ENCODE data around the gene PRKN. TPM values are rescaled to one million over a fixed set of nuclear protein-coding genes. Genes with fewer than 3 reads are reported as not detected.

The PRKN gene
- total RNA-seq, 1 donor from 2014 or later = 0.79 TPM

DNA sequence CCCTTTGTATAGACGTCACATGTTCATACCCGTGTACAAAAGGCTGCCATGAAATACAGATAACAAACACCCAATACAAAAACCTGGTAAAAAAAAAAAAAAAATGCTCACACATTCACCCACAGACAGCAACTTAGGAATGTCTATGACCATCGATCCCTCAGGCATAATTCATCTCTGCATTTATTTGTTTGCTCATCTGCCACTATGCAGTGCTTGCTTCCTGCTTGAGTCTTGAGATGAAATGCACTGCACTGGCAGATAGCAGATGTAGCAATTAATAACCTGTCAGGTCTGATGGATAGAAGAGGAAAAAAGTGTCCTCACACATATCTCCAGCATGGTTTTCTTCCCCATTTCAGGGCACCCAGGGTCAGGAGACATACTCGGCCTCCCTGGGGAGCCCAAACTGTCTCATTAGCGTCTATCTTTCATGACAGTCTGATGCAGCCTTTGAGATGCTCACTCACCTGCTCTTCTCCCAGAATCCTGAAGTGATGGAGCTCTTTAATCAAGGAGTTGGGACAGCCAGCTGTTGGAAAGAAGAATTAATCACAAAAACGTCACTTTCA is 1158.6 kb downstream of the PRKN start:
- DNase-seq (ENCODE audit: low read depth) (no peak), FAIRE-seq (no peak)
- TF ChIP-seq, protein P1, sequence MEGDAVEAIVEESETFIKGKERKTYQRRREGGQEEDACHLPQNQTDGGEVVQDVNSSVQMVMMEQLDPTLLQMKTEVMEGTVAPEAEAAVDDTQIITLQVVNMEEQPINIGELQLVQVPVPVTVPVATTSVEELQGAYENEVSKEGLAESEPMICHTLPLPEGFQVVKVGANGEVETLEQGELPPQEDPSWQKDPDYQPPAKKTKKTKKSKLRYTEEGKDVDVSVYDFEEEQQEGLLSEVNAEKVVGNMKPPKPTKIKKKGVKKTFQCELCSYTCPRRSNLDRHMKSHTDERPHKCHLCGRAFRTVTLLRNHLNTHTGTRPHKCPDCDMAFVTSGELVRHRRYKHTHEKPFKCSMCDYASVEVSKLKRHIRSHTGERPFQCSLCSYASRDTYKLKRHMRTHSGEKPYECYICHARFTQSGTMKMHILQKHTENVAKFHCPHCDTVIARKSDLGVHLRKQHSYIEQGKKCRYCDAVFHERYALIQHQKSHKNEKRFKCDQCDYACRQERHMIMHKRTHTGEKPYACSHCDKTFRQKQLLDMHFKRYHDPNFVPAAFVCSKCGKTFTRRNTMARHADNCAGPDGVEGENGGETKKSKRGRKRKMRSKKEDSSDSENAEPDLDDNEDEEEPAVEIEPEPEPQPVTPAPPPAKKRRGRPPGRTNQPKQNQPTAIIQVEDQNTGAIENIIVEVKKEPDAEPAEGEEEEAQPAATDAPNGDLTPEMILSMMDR (IDR thresholded peaks at IDR 0.05; ENCODE audit: insufficient read depth, low read length, severe bottlenecking) = no peak

GRCh38 chr6:161564952-161565351 is 1162.6 kb downstream of the PRKN start:
- Histone ChIP-seq H3K4me3 (ENCODE audit: low read depth, low read length) (no peak overlapping the region), H3K27me3 (ENCODE audit: control insufficient read depth, insufficient read depth, low read length) (no peaks in the 10 kb centered on the region), H3K36me3 (ENCODE audit: control insufficient read depth, insufficient read depth, low read length) (no peaks in the 10 kb centered on the region)
- FAIRE-seq (no peak), DNase-seq (ENCODE audit: low read depth) (no peak)
- TF ChIP-seq, protein P1 (IDR thresholded peaks at IDR 0.05; ENCODE audit: insufficient read depth, low read length, severe bottlenecking) = no peak

More for the DNA sequence above, 1158.6 kb downstream of the PRKN start:
- H3K27me3 ChIP-seq (ENCODE audit: control insufficient read depth, insufficient read depth, low read length) = no peaks in the 10 kb centered on the region
- no peaks in the 10 kb centered on the region for H3K36me3 ChIP-seq (ENCODE audit: control insufficient read depth, insufficient read depth, low read length)
- no peak overlapping the region for H3K4me3 ChIP-seq (ENCODE audit: low read depth, low read length)

DNA sequence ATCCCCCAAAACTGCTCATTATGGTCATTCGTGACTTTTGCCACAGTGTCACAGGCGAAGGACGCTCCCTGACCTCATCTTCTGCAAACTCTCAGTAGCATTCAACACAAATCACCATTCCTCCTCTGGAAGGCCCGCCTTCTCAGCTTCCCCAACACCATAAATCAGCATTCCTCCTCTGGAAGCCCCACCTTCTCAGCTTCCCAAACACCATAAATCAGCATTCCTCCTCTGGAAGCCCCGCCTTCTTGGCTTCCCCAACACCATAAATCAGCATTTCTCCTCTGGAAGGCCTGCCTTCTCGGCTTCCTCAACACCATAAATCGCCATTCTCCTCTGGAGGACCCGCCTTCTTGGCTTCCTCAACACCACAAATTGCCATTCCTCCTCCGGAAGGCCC is 1165.7 kb downstream of the PRKN start:
- DNase-seq (ENCODE audit: low read depth) (no peak), FAIRE-seq (no peak)
- Histone ChIP-seq H3K36me3 (ENCODE audit: control insufficient read depth, insufficient read depth, low read length) (no peaks in the 10 kb centered on the region), H3K27me3 (ENCODE audit: control insufficient read depth, insufficient read depth, low read length) (no peaks in the 10 kb centered on the region), H3K4me3 (ENCODE audit: low read depth, low read length) (no peak overlapping the region)
- TF ChIP-seq, protein P1 (IDR thresholded peaks at IDR 0.05; ENCODE audit: insufficient read depth, low read length, severe bottlenecking) = no peak

GRCh38 chr6:161557333-161558107 is 1170.0 kb downstream of the PRKN start:
- Histone ChIP-seq H3K27me3 (ENCODE audit: control insufficient read depth, insufficient read depth, low read length) (no peaks in the 10 kb centered on the region), H3K36me3 (ENCODE audit: control insufficient read depth, insufficient read depth, low read length) (no peaks in the 10 kb centered on the region), H3K4me3 (ENCODE audit: low read depth, low read length) (no peak overlapping the region)
- TF ChIP-seq, protein P1 (IDR thresholded peaks at IDR 0.05; ENCODE audit: insufficient read depth, low read length, severe bottlenecking) = no peak
- no peak for DNase-seq (ENCODE audit: low read depth)
- FAIRE-seq = no peak

GRCh38 chr6:161554883-161555282 is 1172.7 kb downstream of the PRKN start:
- H3K27me3 ChIP-seq (ENCODE audit: control insufficient read depth, insufficient read depth, low read length) = no peaks in the 10 kb centered on the region
- no peaks in the 10 kb centered on the region for H3K36me3 ChIP-seq (ENCODE audit: control insufficient read depth, insufficient read depth, low read length)
- TF ChIP-seq, protein P1 (IDR thresholded peaks at IDR 0.05; ENCODE audit: insufficient read depth, low read length, severe bottlenecking) = no peak
- DNase-seq (ENCODE audit: low read depth) (no peak), FAIRE-seq (no peak)
- H3K4me3 ChIP-seq (ENCODE audit: low read depth, low read length) = no peak overlapping the region

All from bronchial epithelial cell (primary cell).